IMR-90 (cell line): Measurements from ENCODE around the gene LAMC3.

Experiments used
- MAZ ChIP-seq: IDR thresholded peaks from 2 replicates; pipeline ENCODE4 v1.6.1; 2012; ENCODE audit warnings: low read depth, mild to moderate bottlenecking, low read length, improper control_type of control experiment, moderate library complexity, borderline replicate concordance
- POLR2A ChIP-seq: IDR thresholded peaks from 2 replicates; pipeline ENCODE4 v1.6.1; 2012; ENCODE audit warnings: mild to moderate bottlenecking, low read depth, low read length
- RAD21 ChIP-seq: IDR thresholded peaks from 2 replicates; pipeline ENCODE4 v1.6.1; 2012; ENCODE audit warnings: low read length, improper control_type of control experiment
- TF ChIP-seq, protein P1 (sequence below): fragments of 150-350 bp; IDR thresholded peaks from 2 replicates; pipeline ENCODE4 v1.6.1; 2017; ENCODE audit warnings: mild to moderate bottlenecking, antibody characterized with exemption, low read length, low read depth
- TF ChIP-seq, protein P2 (sequence below): conservative IDR thresholded peaks from 2 replicates; pipeline ENCODE4 v1.5.1; 2012; ENCODE audit warnings: mild to moderate bottlenecking, low read depth, low read length, improper control_type of control experiment

DNA sequence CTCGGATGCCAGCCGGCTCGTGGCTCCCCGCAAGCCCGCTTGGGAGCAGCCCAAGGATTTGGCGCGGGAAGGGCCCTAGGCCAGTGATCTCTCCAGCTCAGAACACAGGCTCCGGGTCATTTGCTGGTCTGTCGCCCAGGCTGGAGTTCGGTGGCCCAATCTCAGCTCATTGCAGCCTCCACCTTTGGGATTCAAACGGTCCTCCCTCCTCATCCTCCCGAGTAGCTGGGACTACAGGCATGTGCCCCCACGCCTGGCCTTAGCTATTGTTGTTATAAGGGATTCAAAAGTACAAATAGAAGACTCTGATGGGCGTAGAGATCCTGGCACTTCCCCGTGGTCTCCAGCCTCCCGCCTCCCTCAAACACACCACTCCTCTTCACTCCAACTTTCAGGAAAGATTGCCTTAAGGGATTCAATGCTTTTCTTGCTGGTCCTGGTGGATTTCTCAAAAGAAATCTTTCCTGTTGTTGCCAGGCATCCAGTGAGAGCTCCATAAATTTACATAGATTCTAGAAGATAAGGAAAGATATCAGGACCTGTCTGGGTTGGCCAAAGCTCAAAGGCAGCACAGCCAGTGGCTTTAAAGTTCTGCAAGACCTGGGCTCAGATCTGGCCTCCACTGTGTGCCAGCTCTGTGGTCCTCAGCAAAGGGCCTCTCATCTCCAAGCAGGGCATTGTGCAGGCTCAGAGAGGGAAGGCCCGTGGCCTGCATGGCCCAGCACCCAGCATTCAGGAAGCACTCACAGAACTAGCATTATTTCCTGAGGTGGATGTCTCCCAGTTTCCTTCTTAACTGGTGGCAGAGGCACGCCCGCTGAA, 88.4 kb downstream of the LAMC3 start:
- TF ChIP-seq, protein P1, sequence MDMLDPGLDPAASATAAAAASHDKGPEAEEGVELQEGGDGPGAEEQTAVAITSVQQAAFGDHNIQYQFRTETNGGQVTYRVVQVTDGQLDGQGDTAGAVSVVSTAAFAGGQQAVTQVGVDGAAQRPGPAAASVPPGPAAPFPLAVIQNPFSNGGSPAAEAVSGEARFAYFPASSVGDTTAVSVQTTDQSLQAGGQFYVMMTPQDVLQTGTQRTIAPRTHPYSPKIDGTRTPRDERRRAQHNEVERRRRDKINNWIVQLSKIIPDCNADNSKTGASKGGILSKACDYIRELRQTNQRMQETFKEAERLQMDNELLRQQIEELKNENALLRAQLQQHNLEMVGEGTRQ, result no peak
- TF ChIP-seq, protein P2, sequence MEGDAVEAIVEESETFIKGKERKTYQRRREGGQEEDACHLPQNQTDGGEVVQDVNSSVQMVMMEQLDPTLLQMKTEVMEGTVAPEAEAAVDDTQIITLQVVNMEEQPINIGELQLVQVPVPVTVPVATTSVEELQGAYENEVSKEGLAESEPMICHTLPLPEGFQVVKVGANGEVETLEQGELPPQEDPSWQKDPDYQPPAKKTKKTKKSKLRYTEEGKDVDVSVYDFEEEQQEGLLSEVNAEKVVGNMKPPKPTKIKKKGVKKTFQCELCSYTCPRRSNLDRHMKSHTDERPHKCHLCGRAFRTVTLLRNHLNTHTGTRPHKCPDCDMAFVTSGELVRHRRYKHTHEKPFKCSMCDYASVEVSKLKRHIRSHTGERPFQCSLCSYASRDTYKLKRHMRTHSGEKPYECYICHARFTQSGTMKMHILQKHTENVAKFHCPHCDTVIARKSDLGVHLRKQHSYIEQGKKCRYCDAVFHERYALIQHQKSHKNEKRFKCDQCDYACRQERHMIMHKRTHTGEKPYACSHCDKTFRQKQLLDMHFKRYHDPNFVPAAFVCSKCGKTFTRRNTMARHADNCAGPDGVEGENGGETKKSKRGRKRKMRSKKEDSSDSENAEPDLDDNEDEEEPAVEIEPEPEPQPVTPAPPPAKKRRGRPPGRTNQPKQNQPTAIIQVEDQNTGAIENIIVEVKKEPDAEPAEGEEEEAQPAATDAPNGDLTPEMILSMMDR, result no peak
- TF ChIP-seq POLR2A, result no peak
- TF ChIP-seq RAD21, result no peak
- TF ChIP-seq MAZ, result no peak
